Hepatocyte (in vitro differentiated cells): ENCODE results near the gene LRRC4C. TPM values are rescaled to one million over a fixed set of nuclear protein-coding genes. Genes with fewer than 3 reads are reported as not detected.

Source experiments
- DNase-seq: peaks from one replicate; pipeline ENCODE4 v3.0.0-alpha.2; 2016; ENCODE audit warnings: low spot score
- H2AFZ ChIP-seq: fragments of 200-600 bp; sonication (generic); 2 replicates; pipeline ENCODE4 v1.6.0; 2016; ENCODE audit warnings: antibody characterized with exemption, mild to moderate bottlenecking
- H3K27ac ChIP-seq: fragments of 200-600 bp; sonication (generic); 2 replicates; pipeline ENCODE4 v1.5.1; 2016; ENCODE audit warnings: mild to moderate bottlenecking
- H3K27me3 ChIP-seq: fragments of 200-600 bp; sonication (generic); 2 replicates; pipeline ENCODE4 v1.6.1; 2016
- H3K36me3 ChIP-seq: fragments of 200-600 bp; sonication (generic); replicated peaks from 2 replicates; pipeline ENCODE4 v1.5.1; 2016; ENCODE audit warnings: low read depth; ENCODE audit not compliant: insufficient read depth
- H3K4me1 ChIP-seq: fragments of 200-600 bp; sonication (generic); 2 replicates; pipeline ENCODE4 v1.5.1; 2016; ENCODE audit warnings: mild to moderate bottlenecking, moderate library complexity; ENCODE audit not compliant: insufficient read depth
- H3K4me2 ChIP-seq: fragments of 200-600 bp; sonication (generic); 2 replicates; pipeline ENCODE4 v1.6.0; 2016
- H3K4me3 ChIP-seq: fragments of 200-600 bp; sonication (generic); 2 replicates; pipeline ENCODE4 v1.5.1; 2016; ENCODE audit warnings: mild to moderate bottlenecking
- H3K79me2 ChIP-seq: fragments of 200-600 bp; sonication (generic); 2 replicates; pipeline ENCODE4 v1.6.0; 2017; ENCODE audit warnings: mild to moderate bottlenecking
- H3K9me2 ChIP-seq: fragments of 200-600 bp; sonication (generic); replicated peaks from 2 replicates; pipeline ENCODE4 v1.6.0; 2017; ENCODE audit warnings: mild to moderate bottlenecking; ENCODE audit not compliant: insufficient read depth
- H3K9me3 ChIP-seq: fragments of 200-600 bp; sonication (generic); 2 replicates; pipeline ENCODE4 v1.5.1; 2016; ENCODE audit warnings: low read depth, mild to moderate bottlenecking
- H4K20me1 ChIP-seq: fragments of 200-600 bp; sonication (generic); 2 replicates; pipeline ENCODE4 v1.6.0; 2016; ENCODE audit warnings: mild to moderate bottlenecking; ENCODE audit not compliant: insufficient read depth, poor library complexity, severe bottlenecking
- CTCF ChIP-seq: fragments of 200-600 bp; sonication (generic); IDR thresholded peaks from 2 replicates; pipeline ENCODE4 v1.5.1; 2016; ENCODE audit warnings: antibody characterized with exemption, mild to moderate bottlenecking; ENCODE audit not compliant: poor library complexity
- EZH2 ChIP-seq: fragments of 200-600 bp; sonication (generic); IDR thresholded peaks from 2 replicates; pipeline ENCODE4 v1.6.1; 2016; ENCODE audit warnings: antibody characterized with exemption, mild to moderate bottlenecking, borderline replicate concordance
- EZH2phosphoT487 ChIP-seq: fragments of 200-600 bp; sonication (generic); IDR thresholded peaks from one replicate; pipeline ENCODE4 v1.6.1; 2018; ENCODE audit warnings: antibody characterized with exemption, mild to moderate bottlenecking, low read depth, moderate library complexity; ENCODE audit not compliant: unreplicated experiment, severe bottlenecking
- WGBS: methylation state at CpG from one replicate; pipeline ENCODE4 v1.1.6; 2016; ENCODE audit warnings: low lambda C conversion rate; ENCODE audit errors: missing lambda C conversion rate; 5-methylcytosine and 5-hydroxymethylcytosine counted together
- polyA plus RNA-seq: library from polyadenylated mRNA; unstranded; fragments of >200 nt; fragmentation: Nextera tagmentation; extraction: Ambion mirVana; gene quantifications from 2 replicates; pipeline ENCODE4 v1.2.1, GENCODE V29; 2016
- total RNA-seq: library from RNA; depleted of rRNA; stranded (reverse); fragments of >200 nt; gene quantifications from 2 replicates; pipeline ENCODE4 v1.2.3, GENCODE V29; 2014

The LRRC4C gene
- total and polyA plus RNA-seq, 2 experiments from 2014 or later, result 1.1 to 3.1 TPM

GRCh38 chr11:41010361-41011050 lies 448.9 kb downstream of the LRRC4C start:
- no peak overlapping the region for H2AFZ ChIP-seq
- H3K4me1 ChIP-seq, result no peaks in the 10 kb centered on the region
- H3K9me2 ChIP-seq, result no peaks in the 10 kb centered on the region
- no peaks in the 10 kb centered on the region for H3K36me3 ChIP-seq
- no peaks in the 10 kb centered on the region for H3K27me3 ChIP-seq
- DNase-seq, result no peak
- no peaks in the 10 kb centered on the region for H3K79me2 ChIP-seq
- no peak overlapping the region for H3K4me2 ChIP-seq
- 93% methylated on average over 2 of the region's 2 CpGs for WGBS
- no peaks in the 10 kb centered on the region for H4K20me1 ChIP-seq
- no peak overlapping the region for H3K4me3 ChIP-seq
- no peaks in the 10 kb centered on the region for H3K9me3 ChIP-seq
- TF ChIP-seq EZH2 (no peak), CTCF (no peak), EZH2phosphoT487 (no peak)
- H3K27ac ChIP-seq, result no peak overlapping the region

GRCh38 chr11:41005986-41006385 lies 453.5 kb downstream of the LRRC4C start:
- H3K9me2 ChIP-seq, result no peaks in the 10 kb centered on the region

GRCh38 chr11:41003339-41004282 lies 455.8 kb downstream of the LRRC4C start:
- no peak overlapping the region for H3K27ac ChIP-seq
- DNase-seq, result no peak

More at GRCh38 chr11:41005986-41006385, 453.5 kb downstream of the LRRC4C start:
- no peak overlapping the region for H3K27ac ChIP-seq
- no peaks in the 10 kb centered on the region for H4K20me1 ChIP-seq
- no peaks in the 10 kb centered on the region for H3K36me3 ChIP-seq
- no peak overlapping the region for H2AFZ ChIP-seq
- no peaks in the 10 kb centered on the region for H3K4me1 ChIP-seq
- no peak overlapping the region for H3K4me3 ChIP-seq
- H3K9me3 ChIP-seq, result no peaks in the 10 kb centered on the region
- H3K4me2 ChIP-seq, result no peak overlapping the region
- DNase-seq, result no peak
- no peaks in the 10 kb centered on the region for H3K27me3 ChIP-seq
- TF ChIP-seq CTCF (no peak), EZH2 (no peak), EZH2phosphoT487 (no peak)
- no peaks in the 10 kb centered on the region for H3K79me2 ChIP-seq

More at GRCh38 chr11:41003339-41004282, 455.8 kb downstream of the LRRC4C start:
- Histone ChIP-seq H3K27me3 (no peaks in the 10 kb centered on the region), H3K4me1 (no peaks in the 10 kb centered on the region), H4K20me1 (no peaks in the 10 kb centered on the region), H3K79me2 (no peaks in the 10 kb centered on the region), H2AFZ (no peak overlapping the region), H3K36me3 (no peaks in the 10 kb centered on the region), H3K4me2 (no peak overlapping the region), H3K9me2 (no peaks in the 10 kb centered on the region), H3K4me3 (no peak overlapping the region), H3K9me3 (no peaks in the 10 kb centered on the region)
- TF ChIP-seq EZH2, result no peak
- TF ChIP-seq EZH2phosphoT487, result no peak
- no peak for TF ChIP-seq CTCF
- WGBS, result 66% methylated on average over 4 of the region's 4 CpGs
